GM10266 (cell line): ENCODE results near the gene IRX6.

Source experiments
- DNase-seq: peaks from one replicate; pipeline ENCODE4 v3.0.0; 2012; ENCODE audit errors: extremely low spot score
- CTCF ChIP-seq: IDR thresholded peaks from 2 replicates; pipeline ENCODE4 v1.5.1; 2012; ENCODE audit warnings: mild to moderate bottlenecking, low read depth; ENCODE audit not compliant: control insufficient read depth, insufficient read depth; ENCODE audit errors: missing control alignments

IRX6 gene

GRCh38 chr16:55322327-55322726 lies 1.7 kb upstream of the IRX6 start:
- no peak for DNase-seq
- TF ChIP-seq CTCF, result no peak

GRCh38 chr16:55324285-55325079 lies 479 bp downstream of the IRX6 start:
- no peak for TF ChIP-seq CTCF
- no peak for DNase-seq

GRCh38 chr16:55325080-55325447 lies 1.1 kb downstream of the IRX6 start:
- no peak for TF ChIP-seq CTCF
- DNase-seq, result no peak

GRCh38 chr16:55325458-55326109 lies 1.6 kb downstream of the IRX6 start:
- no peak for DNase-seq
- no peak for TF ChIP-seq CTCF

GRCh38 chr16:55326261-55327092 lies 2.5 kb downstream of the IRX6 start:
- no peak for DNase-seq
- TF ChIP-seq CTCF, result no peak

- TF ChIP-seq CTCF, result no peak
- no peak for DNase-seq
Observed at GRCh38 chr16:55328611-55329569, 4.9 kb downstream of the IRX6 start.
